Breast epithelium (tissue), 3 donors: ENCODE results near the gene CRYGS.

Experiments used
- CTCF ChIP-seq, 3 donors: fragments of 450-650 bp; IDR thresholded peaks; one replicate each; pipeline ENCODE4 v1.5.1; 2016 to 2017; ENCODE audit warnings: antibody characterized with exemption in 3 of 3, mild to moderate bottlenecking in 3 of 3, moderate library complexity in 3 of 3
- POLR2AphosphoS5 ChIP-seq, 3 donors: sonication (generic); formaldehyde crosslinking; IDR thresholded peaks; one replicate each; pipeline ENCODE4 v1.6.1; 2017; ENCODE audit warnings: antibody characterized with exemption in 3 of 3

GRCh38 chr3:186511245-186511644 is 32.9 kb downstream of the CRYGS start:
- TF ChIP-seq CTCF (IDR thresholded peaks at IDR 0.05) (no peak), POLR2AphosphoS5 (IDR thresholded peaks at IDR 0.05) (no peak)
